ENCODE results near the gene TPSB2.
"Not testable (repeated sequence)": the region's sequence is repeated elsewhere in the genome, so short reads cannot be mapped to it uniquely, and the experiment has no call there.

Gene TPSB2

DNA sequence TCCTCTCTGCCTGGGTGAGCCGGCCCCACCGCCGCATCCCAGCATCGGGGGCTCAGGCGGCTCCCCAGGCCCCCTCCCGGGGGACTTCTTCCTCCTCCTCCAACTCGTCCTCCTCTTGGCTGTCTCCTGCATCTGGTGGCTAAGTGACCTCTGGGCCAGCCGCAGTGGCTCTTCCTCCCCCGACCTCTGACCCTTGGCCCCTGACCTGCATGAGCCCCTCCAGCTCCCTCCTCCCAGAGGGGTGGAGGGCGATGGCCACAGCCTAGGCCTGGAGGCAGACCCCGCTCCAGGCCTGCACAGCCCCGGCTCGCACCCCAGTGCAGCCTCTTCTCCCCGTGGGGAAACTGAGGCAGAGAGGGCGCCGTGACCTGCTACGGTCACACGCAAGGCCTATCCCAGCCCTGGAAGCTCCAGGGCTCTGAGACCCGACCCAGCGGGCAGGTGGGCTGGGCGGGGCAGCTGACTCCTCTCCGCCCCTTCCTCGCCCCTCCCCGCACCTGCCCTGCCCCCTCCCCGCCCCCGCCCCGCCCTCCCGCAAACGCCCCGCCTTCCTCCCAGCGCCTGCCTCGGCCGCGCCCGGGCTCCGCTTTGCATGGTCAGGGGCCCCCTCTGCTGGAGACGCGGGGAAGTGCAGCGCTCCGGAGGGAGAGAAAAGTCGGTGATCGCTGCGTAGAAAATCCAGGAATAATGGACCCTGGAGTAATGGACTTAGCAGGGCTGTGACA lies 19.2 kb upstream of the TPSB2 start:
- H3K4me1 ChIP-seq (ENCODE audit: control insufficient read depth in 1 of 2, insufficient read depth in 2 of 2, low read length in 2 of 2) = not testable (repeated sequence)

GRCh38 chr16:1247903-1248537 lies 18.0 kb upstream of the TPSB2 start:
- not testable (repeated sequence) for H3K27ac ChIP-seq (ENCODE audit: low read length); H3K4me1 ChIP-seq (ENCODE audit: control insufficient read depth in 1 of 2, insufficient read depth in 2 of 2, low read length in 2 of 2); H3K4me3 ChIP-seq (ENCODE audit: low read depth in 1 of 2, low read length in 2 of 2); H3K36me3 ChIP-seq (ENCODE audit: control insufficient read depth in 1 of 2, insufficient read depth in 2 of 2, low read length in 2 of 2); H3K9me3 ChIP-seq (ENCODE audit: control insufficient read depth in 1 of 2, low read length in 2 of 2); H3K27me3 ChIP-seq (ENCODE audit: low read depth, low read length)

More for the DNA sequence above, 19.2 kb upstream of the TPSB2 start:
- H3K27ac ChIP-seq (ENCODE audit: low read length); H3K27me3 ChIP-seq (ENCODE audit: low read depth, low read length); H3K36me3 ChIP-seq (ENCODE audit: control insufficient read depth in 1 of 2, insufficient read depth in 2 of 2, low read length in 2 of 2); H3K9me3 ChIP-seq (ENCODE audit: control insufficient read depth in 1 of 2, low read length in 2 of 2); H3K4me3 ChIP-seq (ENCODE audit: low read depth in 1 of 2, low read length in 2 of 2): not testable (repeated sequence)

- H3K9me3 ChIP-seq (ENCODE audit: control insufficient read depth in 1 of 2, low read length in 2 of 2) = no peaks in the 10 kb centered on the region
- H3K36me3 ChIP-seq (ENCODE audit: control insufficient read depth in 1 of 2, insufficient read depth in 2 of 2, low read length in 2 of 2) = no peaks in the 10 kb centered on the region
- H3K27ac ChIP-seq (ENCODE audit: low read length) = no peak overlapping the region
- H3K4me1 ChIP-seq (ENCODE audit: control insufficient read depth in 1 of 2, insufficient read depth in 2 of 2, low read length in 2 of 2) = no peaks in the 10 kb centered on the region
- H3K27me3 ChIP-seq (ENCODE audit: low read depth, low read length) = no peaks in the 10 kb centered on the region
- H3K4me3 ChIP-seq (ENCODE audit: low read depth in 1 of 2, low read length in 2 of 2) = no peak overlapping the region
These were observed 15.6 kb upstream of the TPSB2 start for GRCh38 chr16:1245452-1246020.

DNA sequence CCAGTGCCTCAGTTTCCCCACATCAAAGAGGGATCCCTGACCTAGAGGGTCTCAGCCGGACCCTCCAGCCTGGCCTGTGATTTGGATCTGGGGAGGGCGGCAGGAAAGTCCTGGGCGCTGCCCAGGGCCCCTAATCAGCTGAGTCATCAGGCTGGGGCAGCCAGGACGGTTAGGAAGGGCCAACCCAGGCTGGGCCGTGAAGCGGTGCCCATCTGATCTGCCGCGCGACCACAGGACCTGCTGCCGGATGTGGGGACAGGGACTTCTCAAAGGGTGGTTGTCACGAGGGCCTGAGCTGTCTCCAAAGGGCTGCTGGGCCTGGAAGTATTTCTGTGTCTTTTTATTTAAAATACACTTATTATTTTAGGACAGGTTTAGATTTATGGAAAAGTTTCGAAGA lies 14.9 kb upstream of the TPSB2 start:
- Histone ChIP-seq H3K27me3 (ENCODE audit: low read depth, low read length) (no peaks in the 10 kb centered on the region), H3K27ac (ENCODE audit: low read length) (no peak overlapping the region), H3K9me3 (ENCODE audit: control insufficient read depth in 1 of 2, low read length in 2 of 2) (no peaks in the 10 kb centered on the region), H3K36me3 (ENCODE audit: control insufficient read depth in 1 of 2, insufficient read depth in 2 of 2, low read length in 2 of 2) (no peaks in the 10 kb centered on the region), H3K4me3 (ENCODE audit: low read depth in 1 of 2, low read length in 2 of 2) (no peak overlapping the region), H3K4me1 (ENCODE audit: control insufficient read depth in 1 of 2, insufficient read depth in 2 of 2, low read length in 2 of 2) (no peaks in the 10 kb centered on the region)

DNA sequence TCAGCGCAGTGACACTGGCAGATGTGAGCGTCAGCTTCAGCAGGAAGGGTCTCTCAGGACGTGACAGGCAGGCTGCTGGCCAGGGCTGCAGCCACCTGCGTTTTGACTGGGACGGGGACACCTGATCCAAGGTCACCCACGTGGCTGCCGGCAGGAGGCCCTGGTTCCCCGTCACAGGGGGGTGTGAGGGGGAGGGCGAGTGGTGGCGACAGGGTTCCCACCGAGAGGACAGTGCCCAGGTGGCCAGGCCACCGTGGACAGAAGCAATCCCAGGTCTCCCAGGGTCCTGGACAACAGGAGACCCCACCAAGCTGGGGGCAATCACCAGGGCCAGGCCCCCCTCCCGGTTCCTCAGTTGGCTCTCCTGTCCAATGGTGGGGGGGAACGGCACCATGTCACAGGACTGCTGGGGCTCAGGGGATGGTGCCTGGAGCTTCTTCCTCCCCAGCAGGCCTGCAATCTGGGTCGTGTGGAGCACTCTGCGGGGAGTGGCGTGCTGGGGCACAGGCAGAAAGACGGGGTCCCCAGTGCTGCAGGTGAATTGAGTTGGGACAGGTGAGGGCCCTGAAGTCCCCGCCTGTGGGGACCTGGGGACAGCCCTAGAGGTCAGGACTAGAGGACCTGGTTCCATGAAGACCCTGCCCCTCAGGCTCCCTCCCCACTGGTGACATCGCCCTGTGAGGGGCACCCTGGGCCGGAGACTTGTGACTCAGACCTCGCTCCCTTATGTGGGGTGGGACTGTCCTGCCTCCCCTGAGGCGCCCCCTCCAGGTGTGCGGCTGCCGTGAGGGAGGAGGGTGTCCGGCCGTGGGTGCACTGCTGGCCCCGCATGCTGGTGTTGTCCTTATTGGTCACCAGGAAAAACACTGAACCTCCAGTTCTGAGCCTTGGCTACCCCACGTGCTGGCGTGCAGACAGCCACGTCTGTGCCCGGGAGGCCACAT lies 14.2 kb upstream of the TPSB2 start:
- H3K9me3 ChIP-seq (ENCODE audit: control insufficient read depth in 1 of 2, low read length in 2 of 2); H3K27me3 ChIP-seq (ENCODE audit: low read depth, low read length); H3K4me3 ChIP-seq (ENCODE audit: low read depth in 1 of 2, low read length in 2 of 2); H3K36me3 ChIP-seq (ENCODE audit: control insufficient read depth in 1 of 2, insufficient read depth in 2 of 2, low read length in 2 of 2); H3K27ac ChIP-seq (ENCODE audit: low read length); H3K4me1 ChIP-seq (ENCODE audit: control insufficient read depth in 1 of 2, insufficient read depth in 2 of 2, low read length in 2 of 2): not testable (repeated sequence)

GRCh38 chr16:1243363-1243762 lies 13.4 kb upstream of the TPSB2 start:
- not testable (repeated sequence) for H3K27me3 ChIP-seq (ENCODE audit: low read depth, low read length); H3K36me3 ChIP-seq (ENCODE audit: control insufficient read depth in 1 of 2, insufficient read depth in 2 of 2, low read length in 2 of 2); H3K9me3 ChIP-seq (ENCODE audit: control insufficient read depth in 1 of 2, low read length in 2 of 2); H3K27ac ChIP-seq (ENCODE audit: low read length); H3K4me3 ChIP-seq (ENCODE audit: low read depth in 1 of 2, low read length in 2 of 2); H3K4me1 ChIP-seq (ENCODE audit: control insufficient read depth in 1 of 2, insufficient read depth in 2 of 2, low read length in 2 of 2)

- not testable (repeated sequence) for H3K4me3 ChIP-seq (ENCODE audit: low read depth in 1 of 2, low read length in 2 of 2); H3K4me1 ChIP-seq (ENCODE audit: control insufficient read depth in 1 of 2, insufficient read depth in 2 of 2, low read length in 2 of 2); H3K9me3 ChIP-seq (ENCODE audit: control insufficient read depth in 1 of 2, low read length in 2 of 2); H3K36me3 ChIP-seq (ENCODE audit: control insufficient read depth in 1 of 2, insufficient read depth in 2 of 2, low read length in 2 of 2); H3K27me3 ChIP-seq (ENCODE audit: low read depth, low read length); H3K27ac ChIP-seq (ENCODE audit: low read length)
These were observed 11.1 kb upstream of the TPSB2 start for GRCh38 chr16:1241081-1241480.

DNA sequence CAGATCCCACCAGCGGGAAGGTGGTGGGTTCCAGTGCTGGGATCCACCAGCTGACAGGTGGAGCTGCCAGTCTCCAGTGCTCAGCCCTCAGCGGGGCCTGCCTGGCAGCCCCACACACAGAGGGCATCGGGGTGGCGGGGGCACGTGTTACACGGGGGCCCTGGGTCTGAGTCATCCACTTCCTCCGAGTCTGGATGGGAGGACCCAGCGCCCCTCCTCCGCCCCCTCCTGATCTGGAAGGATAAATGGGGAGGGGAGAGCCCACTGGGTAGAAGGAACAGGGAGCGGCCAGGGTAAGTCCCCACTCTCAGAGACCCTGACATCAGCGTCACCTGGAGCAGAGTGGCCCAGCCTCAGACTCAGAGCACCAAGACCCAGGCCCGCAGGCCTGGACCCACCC lies 10.5 kb upstream of the TPSB2 start, which contains the start of gene TPSAB1:
TPSAB1 (plus strand) TSS at position 270 of the 400 bp plus-strand sequence. CDS start 234 bp downstream, outside the sequence.
- not testable (repeated sequence) for H3K27me3 ChIP-seq (ENCODE audit: low read depth, low read length); H3K9me3 ChIP-seq (ENCODE audit: control insufficient read depth in 1 of 2, low read length in 2 of 2); H3K27ac ChIP-seq (ENCODE audit: low read length)

DNA sequence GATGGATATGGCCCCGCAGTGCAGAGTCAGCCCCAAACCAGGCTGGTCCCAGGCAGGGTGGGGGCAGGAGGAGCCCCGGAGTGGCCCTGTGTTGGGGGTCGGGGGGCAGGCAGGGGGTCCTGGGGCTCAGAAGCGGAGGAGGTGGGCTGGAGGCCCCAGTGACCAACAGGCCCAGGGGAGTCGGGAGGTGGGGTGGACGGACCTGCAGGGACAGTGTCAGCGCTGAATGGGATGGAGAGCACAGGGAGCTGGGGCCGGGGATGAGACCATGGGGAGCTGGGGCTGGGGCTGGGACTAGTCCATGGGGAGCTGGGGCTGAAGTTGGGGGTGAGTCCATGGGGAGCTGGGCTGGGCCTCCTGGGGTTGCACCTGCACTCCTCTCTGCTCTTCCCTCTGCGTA lies 9.6 kb upstream of the TPSB2 start:
- H3K4me1 ChIP-seq (ENCODE audit: control insufficient read depth in 1 of 2, insufficient read depth in 2 of 2, low read length in 2 of 2); H3K4me3 ChIP-seq (ENCODE audit: low read depth in 1 of 2, low read length in 2 of 2); H3K9me3 ChIP-seq (ENCODE audit: control insufficient read depth in 1 of 2, low read length in 2 of 2); H3K36me3 ChIP-seq (ENCODE audit: control insufficient read depth in 1 of 2, insufficient read depth in 2 of 2, low read length in 2 of 2); H3K27ac ChIP-seq (ENCODE audit: low read length); H3K27me3 ChIP-seq (ENCODE audit: low read depth, low read length): not testable (repeated sequence)

More for the DNA sequence above, 10.5 kb upstream of the TPSB2 start, which contains the start of gene TPSAB1:
- H3K36me3 ChIP-seq (ENCODE audit: control insufficient read depth in 1 of 2, insufficient read depth in 2 of 2, low read length in 2 of 2); H3K4me3 ChIP-seq (ENCODE audit: low read depth in 1 of 2, low read length in 2 of 2); H3K4me1 ChIP-seq (ENCODE audit: control insufficient read depth in 1 of 2, insufficient read depth in 2 of 2, low read length in 2 of 2): not testable (repeated sequence)

GRCh38 chr16:1238909-1239308 lies 8.9 kb upstream of the TPSB2 start:
- H3K4me1 ChIP-seq (ENCODE audit: control insufficient read depth in 1 of 2, insufficient read depth in 2 of 2, low read length in 2 of 2); H3K36me3 ChIP-seq (ENCODE audit: control insufficient read depth in 1 of 2, insufficient read depth in 2 of 2, low read length in 2 of 2); H3K4me3 ChIP-seq (ENCODE audit: low read depth in 1 of 2, low read length in 2 of 2); H3K9me3 ChIP-seq (ENCODE audit: control insufficient read depth in 1 of 2, low read length in 2 of 2); H3K27me3 ChIP-seq (ENCODE audit: low read depth, low read length); H3K27ac ChIP-seq (ENCODE audit: low read length): not testable (repeated sequence)

DNA sequence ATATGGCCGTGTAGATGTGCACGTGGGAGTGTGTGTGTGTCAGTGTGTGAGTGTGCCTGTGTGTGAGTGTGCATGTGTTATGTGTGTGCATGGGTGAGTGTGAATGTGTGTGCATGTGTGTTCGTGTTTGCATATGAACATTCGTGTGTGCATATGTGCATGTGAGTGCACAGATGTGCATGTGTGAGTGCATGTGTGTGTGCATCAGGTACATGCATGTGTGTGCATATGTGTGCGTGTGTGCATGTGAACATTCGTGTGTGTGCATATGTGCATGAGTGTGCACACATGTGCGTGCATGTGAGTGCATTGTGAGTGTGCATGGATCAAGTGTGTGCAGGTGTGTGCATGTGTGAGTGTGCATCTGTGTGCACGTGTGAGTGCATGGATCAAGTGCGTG lies 8.0 kb upstream of the TPSB2 start:
- Histone ChIP-seq H3K4me1 (ENCODE audit: control insufficient read depth in 1 of 2, insufficient read depth in 2 of 2, low read length in 2 of 2) (no peaks in the 10 kb centered on the region), H3K27ac (ENCODE audit: low read length) (no peak overlapping the region), H3K9me3 (ENCODE audit: control insufficient read depth in 1 of 2, low read length in 2 of 2) (no peaks in the 10 kb centered on the region), H3K36me3 (ENCODE audit: control insufficient read depth in 1 of 2, insufficient read depth in 2 of 2, low read length in 2 of 2) (no peaks in the 10 kb centered on the region), H3K4me3 (ENCODE audit: low read depth in 1 of 2, low read length in 2 of 2) (no peak overlapping the region), H3K27me3 (ENCODE audit: low read depth, low read length) (no peaks in the 10 kb centered on the region)
